Skeletal muscle tissue (tissue), 4 donors: ENCODE measurements around the gene CNTNAP2. TPM values are rescaled to one million over a fixed set of nuclear protein-coding genes. Genes with fewer than 3 reads are reported as not detected.

Experiments
- H3K27ac ChIP-seq: one replicate; pipeline ENCODE4 v1.7.0; 2013; ENCODE audit warnings: mild to moderate bottlenecking, low read depth, low read length, inconsistent platforms
- H3K27me3 ChIP-seq, 3 donors: one replicate each; pipeline ENCODE4 v1.7.0; 2013; ENCODE audit warnings: low read length in 3 of 3; ENCODE audit not compliant: control insufficient read depth in 3 of 3, insufficient read depth in 3 of 3
- H3K36me3 ChIP-seq, 3 donors: one replicate each; pipeline ENCODE4 v1.7.0; 2013; ENCODE audit warnings: low read length in 3 of 3; ENCODE audit not compliant: control insufficient read depth in 3 of 3, insufficient read depth in 3 of 3
- H3K4me1 ChIP-seq, 3 donors: one replicate each; pipeline ENCODE4 v1.7.0; 2013; ENCODE audit warnings: low read length in 3 of 3, mild to moderate bottlenecking in 3 of 3; ENCODE audit not compliant: control insufficient read depth in 3 of 3, insufficient read depth in 3 of 3
- H3K4me3 ChIP-seq, 3 donors: one replicate each; pipeline ENCODE4 v1.7.0; 2013; ENCODE audit warnings: low read length in 3 of 3
- H3K9ac ChIP-seq, 3 donors: one replicate each; pipeline ENCODE4 v1.7.0; 2013; ENCODE audit warnings: low read length in 3 of 3, mild to moderate bottlenecking in 3 of 3, moderate library complexity in 2 of 3, low read depth in 1 of 3
- H3K9me3 ChIP-seq, 3 donors: one replicate each; pipeline ENCODE4 v1.7.0; 2013; ENCODE audit warnings: low read length in 3 of 3; ENCODE audit not compliant: control insufficient read depth in 3 of 3
- total RNA-seq: library from RNA; depleted of rRNA; stranded (reverse); fragments of >200 nt; gene quantifications from one replicate; pipeline ENCODE4 v1.2.3, GENCODE V29; 2014
- donor health status: Osteomylitis.

The CNTNAP2 gene
- total RNA-seq, 1 donor from 2014 or later: 14.1 TPM

DNA sequence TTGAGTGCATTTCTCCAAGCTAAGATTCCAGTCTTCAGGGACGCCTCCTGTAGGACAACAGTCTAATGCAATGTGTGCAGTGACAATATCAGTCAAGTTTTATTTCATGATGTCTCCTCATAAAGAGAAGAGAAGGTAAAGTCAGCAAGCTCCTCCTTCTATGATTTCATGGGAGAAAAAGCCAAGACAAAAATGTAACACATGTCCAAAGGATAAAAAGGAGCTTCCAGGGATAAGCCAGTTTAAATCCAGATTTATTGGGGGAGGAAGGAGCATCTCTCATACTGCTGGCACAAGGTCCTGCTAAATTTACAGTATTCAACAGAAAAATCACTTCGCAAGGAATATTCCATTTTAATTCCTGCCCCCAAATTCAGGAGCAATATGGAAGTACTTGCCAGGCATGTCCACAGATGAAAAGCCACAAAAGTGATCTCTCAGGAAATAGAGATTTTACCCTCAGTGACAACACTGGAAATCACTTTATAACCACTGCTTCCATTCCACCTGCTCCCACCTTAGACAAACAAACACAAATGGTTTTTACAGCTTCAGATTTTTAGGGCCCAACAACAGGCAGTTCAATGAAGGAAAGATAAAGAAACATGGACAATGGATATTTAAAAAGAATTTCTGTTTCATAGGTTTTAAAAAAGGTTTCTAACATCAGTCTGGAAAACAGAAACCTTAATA, 1796.5 kb downstream of the CNTNAP2 start:
- H3K4me1 ChIP-seq: peaks cover 0 to 18% (median 10%) of the 10 kb centered on the region in 3 donors
- no peak overlapping the region for H3K27ac ChIP-seq
- H3K36me3 ChIP-seq: no peaks in the 10 kb centered on the region
- no peak overlapping the region for H3K4me3 ChIP-seq
- no peaks in the 10 kb centered on the region for H3K27me3 ChIP-seq
- H3K9me3 ChIP-seq: no peaks in the 10 kb centered on the region
- no peak overlapping the region for H3K9ac ChIP-seq

GRCh38 chr7:147915781-147916180, 1799.2 kb downstream of the CNTNAP2 start:
- no peaks in the 10 kb centered on the region for H3K36me3 ChIP-seq
- no peaks in the 10 kb centered on the region for H3K9me3 ChIP-seq
- H3K4me1 ChIP-seq: peaks cover 0 to 11% (median 6%) of the 10 kb centered on the region in 3 donors
- H3K9ac ChIP-seq: no peak overlapping the region
- no peaks in the 10 kb centered on the region for H3K27me3 ChIP-seq
- H3K4me3 ChIP-seq: no peak overlapping the region
- no peak overlapping the region for H3K27ac ChIP-seq

GRCh38 chr7:147916573-147916972, 1800.0 kb downstream of the CNTNAP2 start:
- no peaks in the 10 kb centered on the region for H3K36me3 ChIP-seq
- H3K9ac ChIP-seq: no peak overlapping the region
- no peaks in the 10 kb centered on the region for H3K9me3 ChIP-seq

DNA sequence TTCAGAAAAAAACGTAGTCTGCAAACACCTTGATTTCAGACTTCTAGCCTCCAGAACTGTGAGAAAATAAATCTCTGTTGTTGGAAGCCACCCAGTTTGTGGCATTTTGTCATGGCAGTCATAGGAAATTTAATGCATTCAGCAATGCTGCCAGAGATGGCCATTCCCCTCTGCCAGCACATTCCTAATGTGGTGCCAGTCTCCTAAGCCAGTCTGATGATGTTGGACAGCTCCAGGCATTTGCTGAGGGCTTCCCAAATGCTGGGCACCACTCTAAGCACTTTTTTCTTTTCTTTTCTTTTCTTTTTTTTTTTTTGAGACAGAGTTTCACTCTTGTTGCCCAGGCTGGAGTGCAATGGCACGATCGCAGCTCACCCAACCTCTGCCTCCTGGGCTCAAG, 1807.2 kb downstream of the CNTNAP2 start:
- no peaks in the 10 kb centered on the region for H3K36me3 ChIP-seq
- H3K4me3 ChIP-seq: no peak overlapping the region
- no peaks in the 10 kb centered on the region for H3K27me3 ChIP-seq
- H3K27ac ChIP-seq: no peak overlapping the region
- no peaks in the 10 kb centered on the region for H3K4me1 ChIP-seq
- no peak overlapping the region for H3K9ac ChIP-seq
- no peaks in the 10 kb centered on the region for H3K9me3 ChIP-seq

More at GRCh38 chr7:147916573-147916972, 1800.0 kb downstream of the CNTNAP2 start:
- no peak overlapping the region for H3K4me3 ChIP-seq
- H3K27ac ChIP-seq: no peak overlapping the region
- H3K4me1 ChIP-seq: peaks cover 0 to 7% (median 4%) of the 10 kb centered on the region in 3 donors
- no peaks in the 10 kb centered on the region for H3K27me3 ChIP-seq

DNA sequence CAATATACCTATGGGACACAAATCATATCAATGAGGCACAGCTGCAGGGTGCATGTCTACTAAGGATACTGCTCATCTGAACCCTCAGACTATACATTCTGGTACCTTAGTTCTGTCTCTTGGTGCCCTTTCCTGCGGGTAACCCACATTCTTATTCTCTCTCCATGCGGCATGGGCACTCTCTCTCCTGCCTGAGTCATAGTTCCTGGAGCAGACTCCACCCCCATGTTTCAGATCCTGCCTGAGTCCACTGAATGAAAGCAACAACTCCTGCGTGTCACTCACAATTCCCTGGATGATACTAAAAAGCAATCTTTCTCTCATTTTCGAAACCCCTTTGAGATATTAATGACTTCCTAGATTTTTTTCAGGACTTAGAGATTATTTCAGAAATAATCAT, 1820.8 kb downstream of the CNTNAP2 start:
- no peaks in the 10 kb centered on the region for H3K9me3 ChIP-seq
- H3K9ac ChIP-seq: no peak overlapping the region
- no peaks in the 10 kb centered on the region for H3K4me1 ChIP-seq
- H3K27me3 ChIP-seq: no peaks in the 10 kb centered on the region
- no peak overlapping the region for H3K27ac ChIP-seq
- H3K4me3 ChIP-seq: no peak overlapping the region
- no peaks in the 10 kb centered on the region for H3K36me3 ChIP-seq

DNA sequence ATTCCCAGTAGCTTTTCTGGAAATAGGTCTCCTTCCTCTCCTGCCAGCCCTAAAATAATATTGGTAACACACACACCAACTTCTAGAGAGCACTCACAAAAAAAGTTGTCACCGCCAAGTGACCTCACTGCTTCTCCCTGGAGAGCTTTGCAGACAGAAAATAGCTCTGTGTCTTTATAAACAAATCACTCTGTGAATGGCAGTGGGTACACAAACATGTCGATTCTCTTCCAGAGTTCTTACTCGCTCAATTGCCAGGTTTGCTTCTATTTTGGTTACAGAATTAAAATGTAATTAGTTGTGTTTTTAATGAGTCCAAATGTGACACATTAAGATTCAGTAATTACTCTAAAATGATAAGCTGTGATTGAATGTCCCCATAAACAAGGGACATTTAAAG, 1824.8 kb downstream of the CNTNAP2 start:
- Histone ChIP-seq H3K27ac (no peak overlapping the region), H3K9me3 (no peaks in the 10 kb centered on the region)

GRCh38 chr7:147944321-147944720, 1827.7 kb downstream of the CNTNAP2 start:
- H3K27me3 ChIP-seq: no peaks in the 10 kb centered on the region
- H3K4me1 ChIP-seq: no peaks in the 10 kb centered on the region
- H3K9ac ChIP-seq: no peak overlapping the region
- no peak overlapping the region for H3K4me3 ChIP-seq
- H3K9me3 ChIP-seq: no peaks in the 10 kb centered on the region
- H3K27ac ChIP-seq: no peak overlapping the region
- H3K36me3 ChIP-seq: no peaks in the 10 kb centered on the region

More for the DNA sequence above, 1824.8 kb downstream of the CNTNAP2 start:
- no peak overlapping the region for H3K9ac ChIP-seq
- no peaks in the 10 kb centered on the region for H3K4me1 ChIP-seq
- H3K4me3 ChIP-seq: no peak overlapping the region
- H3K36me3 ChIP-seq: no peaks in the 10 kb centered on the region
- no peaks in the 10 kb centered on the region for H3K27me3 ChIP-seq

DNA sequence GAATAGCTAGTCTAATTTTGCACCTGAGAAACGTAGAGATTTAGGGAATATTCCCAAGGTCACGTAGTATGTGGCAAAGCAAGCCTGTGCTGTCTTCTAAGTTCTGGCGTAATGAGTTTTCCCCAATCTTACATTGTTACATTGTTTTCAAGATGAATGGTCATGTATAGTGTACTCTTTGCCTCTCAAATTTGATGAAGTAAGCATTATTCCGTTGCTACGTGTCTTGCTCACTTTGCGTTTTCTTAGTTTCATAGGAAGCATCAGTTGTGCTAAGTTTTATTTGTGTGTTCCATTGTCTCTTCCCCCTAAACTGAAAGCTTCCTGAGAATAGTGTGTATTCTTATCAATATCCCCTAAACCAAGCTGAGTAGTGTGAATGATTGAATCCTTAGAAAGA, 1836.3 kb downstream of the CNTNAP2 start:
- Histone ChIP-seq H3K4me3 (no peak overlapping the region), H3K27me3 (no peaks in the 10 kb centered on the region), H3K9me3 (peaks cover 0 to 2% (median 0%) of the 10 kb centered on the region in 3 donors), H3K4me1 (no peaks in the 10 kb centered on the region), H3K27ac (no peak overlapping the region), H3K9ac (no peak overlapping the region), H3K36me3 (no peaks in the 10 kb centered on the region)

DNA sequence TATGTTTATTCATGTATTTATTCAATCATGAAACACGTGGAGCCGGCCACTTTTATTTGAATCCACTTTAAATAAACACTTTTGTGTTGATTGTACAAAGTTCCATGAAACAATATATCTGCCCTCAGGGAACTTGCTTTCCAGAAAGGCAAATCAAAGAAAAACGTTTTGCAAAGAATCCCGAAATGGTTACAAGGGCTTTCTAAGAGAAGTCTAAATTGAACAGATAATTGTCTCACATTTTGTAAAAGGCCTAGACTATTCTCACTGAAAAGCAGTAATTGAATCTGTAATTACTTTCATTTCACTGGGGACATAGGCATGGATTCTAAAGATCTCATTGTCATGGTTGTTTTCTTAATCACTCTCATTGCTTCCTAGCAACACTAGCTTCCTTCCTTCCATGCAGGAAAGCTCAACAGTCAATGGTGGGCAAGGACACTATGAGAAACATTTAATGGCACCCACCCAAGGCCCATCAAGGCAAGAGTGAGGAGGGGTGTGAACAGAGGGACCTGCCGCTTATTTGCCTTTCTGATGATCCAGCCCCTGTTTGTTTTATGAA, 1851.5 kb downstream of the CNTNAP2 start:
- no peaks in the 10 kb centered on the region for H3K4me1 ChIP-seq
- no peak overlapping the region for H3K4me3 ChIP-seq
- no peaks in the 10 kb centered on the region for H3K36me3 ChIP-seq
- no peak overlapping the region for H3K9ac ChIP-seq
- H3K27ac ChIP-seq: no peak overlapping the region
- no peaks in the 10 kb centered on the region for H3K9me3 ChIP-seq
- H3K27me3 ChIP-seq: no peaks in the 10 kb centered on the region

- H3K9ac ChIP-seq: no peak overlapping the region
- H3K36me3 ChIP-seq: no peaks in the 10 kb centered on the region
- H3K9me3 ChIP-seq: no peaks in the 10 kb centered on the region
- H3K4me3 ChIP-seq: no peak overlapping the region
- H3K4me1 ChIP-seq: no peaks in the 10 kb centered on the region
- H3K27me3 ChIP-seq: no peaks in the 10 kb centered on the region
- H3K27ac ChIP-seq: no peak overlapping the region
Measured at GRCh38 chr7:147971606-147972110, 1855.1 kb downstream of the CNTNAP2 start.
